HEK293T (cell line): ENCODE data around the gene HOXD10.

ENCODE experiments used
- CTCF ChIA-PET: fragments of 350-600 bp; formaldehyde crosslinking; extraction: SDS; loops from one replicate; lab custom pipeline; 2021; ENCODE audit warnings: antibody characterized with exemption, inconsistent platforms; lab: Yijun Ruan, JAX
- POLR2A ChIA-PET: fragments of 350-600 bp; formaldehyde crosslinking; extraction: SDS; loops from one replicate; lab custom pipeline; 2020; ENCODE audit warnings: antibody characterized with exemption, inconsistent platforms; lab: Yijun Ruan, JAX
- DNase-seq: peaks from one replicate; pipeline ENCODE4 v3.0.0; 2012; ENCODE audit warnings: mixed read lengths; ENCODE audit errors: extremely low spot score
- ARNT ChIP-seq: fragments of 450-650 bp; IDR thresholded peaks from 2 replicates; pipeline ENCODE4 v1.6.1; 2017; ENCODE audit warnings: mild to moderate bottlenecking
- BHLHE40 ChIP-seq: fragments of 450-650 bp; IDR thresholded peaks from 2 replicates; pipeline ENCODE4 v1.6.1; 2016; ENCODE audit warnings: mild to moderate bottlenecking, moderate library complexity, borderline replicate concordance
- CTBP1 ChIP-seq: fragments of 450-650 bp; IDR thresholded peaks from 2 replicates; pipeline ENCODE4 v1.6.1; 2016; ENCODE audit warnings: borderline replicate concordance
- ELF4 ChIP-seq: fragments of 450-650 bp; IDR thresholded peaks from 2 replicates; pipeline ENCODE4 v1.6.1; 2017; ENCODE audit warnings: antibody characterized with exemption
- FOXA1 ChIP-seq: fragments of 450-650 bp; IDR thresholded peaks from 2 replicates; pipeline ENCODE4 v1.6.1; 2016; ENCODE audit warnings: mild to moderate bottlenecking
- FOXK2 ChIP-seq: fragments of 450-650 bp; IDR thresholded peaks from 2 replicates; pipeline ENCODE4 v1.6.1; 2016; ENCODE audit warnings: mild to moderate bottlenecking
- FOXM1 ChIP-seq: fragments of 450-650 bp; IDR thresholded peaks from 2 replicates; pipeline ENCODE4 v1.6.1; 2017; ENCODE audit warnings: mild to moderate bottlenecking, borderline replicate concordance
- HDGF ChIP-seq: fragments of 450-650 bp; IDR thresholded peaks from 2 replicates; pipeline ENCODE4 v1.6.1; 2017; ENCODE audit warnings: antibody characterized with exemption, borderline replicate concordance
- L3MBTL2 ChIP-seq: fragments of 450-650 bp; conservative IDR thresholded peaks from 2 replicates; pipeline ENCODE4 v1.6.1; 2016; ENCODE audit warnings: mild to moderate bottlenecking
- LEF1 ChIP-seq: fragments of 450-650 bp; IDR thresholded peaks from 2 replicates; pipeline ENCODE4 v1.6.1; 2017; ENCODE audit warnings: mild to moderate bottlenecking, borderline replicate concordance
- NFRKB ChIP-seq: fragments of 450-650 bp; IDR thresholded peaks from 2 replicates; pipeline ENCODE4 v1.6.1; 2016; ENCODE audit warnings: mild to moderate bottlenecking, moderate library complexity
- SP1 ChIP-seq: fragments of 450-650 bp; IDR thresholded peaks from 2 replicates; pipeline ENCODE4 v1.6.1; 2017
- SUZ12 ChIP-seq: fragments of 450-650 bp; IDR thresholded peaks from 2 replicates; pipeline ENCODE4 v1.6.1; 2016; ENCODE audit warnings: mild to moderate bottlenecking
- TARDBP ChIP-seq: fragments of 450-650 bp; IDR thresholded peaks from 2 replicates; pipeline ENCODE4 v1.6.1; 2016
- ZNF384 ChIP-seq: fragments of 450-650 bp; IDR thresholded peaks from 2 replicates; pipeline ENCODE4 v1.6.1; 2016
- TF ChIP-seq, protein P1 (sequence below): fragments of 450-650 bp; IDR thresholded peaks from 2 replicates; pipeline ENCODE4 v1.6.1; 2016

The HOXD10 gene

DNA sequence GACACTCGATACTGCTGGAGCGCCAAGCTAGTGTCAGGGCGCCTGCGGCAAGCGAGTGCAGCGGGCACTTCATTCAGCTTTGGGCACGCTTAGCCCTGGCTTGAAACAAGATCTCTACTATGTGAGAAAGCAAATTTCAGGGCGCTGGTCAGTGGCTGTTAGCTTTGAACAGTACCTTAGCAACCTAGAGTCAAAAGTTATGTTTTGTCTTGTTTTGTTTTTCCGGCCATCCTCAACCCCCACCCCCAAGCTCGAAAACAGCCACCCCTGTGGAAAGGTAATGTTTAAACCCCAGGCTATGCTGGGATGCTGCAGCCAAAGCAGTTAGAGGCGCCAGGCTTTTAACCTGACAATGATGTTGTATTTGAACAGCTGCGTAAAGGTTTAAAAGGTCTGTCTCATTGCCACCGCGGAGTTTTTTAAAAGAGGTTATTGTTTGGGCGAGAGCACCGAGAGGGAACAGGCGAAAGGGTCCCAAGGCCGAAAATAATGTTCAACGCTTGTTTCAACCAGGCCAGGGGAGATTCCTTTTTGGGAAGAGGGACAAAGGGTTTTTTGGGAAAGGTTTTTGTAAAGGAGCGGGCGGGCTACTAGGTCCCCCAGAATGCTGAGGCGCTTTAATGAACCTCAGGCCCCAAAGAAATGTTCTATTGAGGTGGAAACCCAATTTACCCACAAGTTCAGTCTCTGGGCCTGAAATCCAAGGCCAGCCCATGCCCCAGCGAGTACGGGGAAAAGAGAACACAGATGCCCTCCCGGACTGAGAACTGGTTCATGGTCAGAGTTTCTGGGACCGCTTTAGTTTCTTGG is 2.3 kb upstream of the HOXD10 start:
- ChIA-PET POLR2A (interaction anchor here (1.0 kb wide), 1 partner anchor 16 kb away, joined by 3 read pairs; no protein-coding TSS in a partner anchor), CTCF (no interaction called here)
- TF ChIP-seq ZNF384 (no peak), NFRKB (no peak), CTBP1 (no peak), FOXA1 (no peak), LEF1 (no peak), FOXK2 (no peak), TARDBP (no peak), L3MBTL2 (no peak), SUZ12 (no peak), ELF4 (no peak), BHLHE40 (no peak), HDGF (no peak), SP1 (no peak), ARNT (no peak), FOXM1 (no peak)
- TF ChIP-seq, protein P1, sequence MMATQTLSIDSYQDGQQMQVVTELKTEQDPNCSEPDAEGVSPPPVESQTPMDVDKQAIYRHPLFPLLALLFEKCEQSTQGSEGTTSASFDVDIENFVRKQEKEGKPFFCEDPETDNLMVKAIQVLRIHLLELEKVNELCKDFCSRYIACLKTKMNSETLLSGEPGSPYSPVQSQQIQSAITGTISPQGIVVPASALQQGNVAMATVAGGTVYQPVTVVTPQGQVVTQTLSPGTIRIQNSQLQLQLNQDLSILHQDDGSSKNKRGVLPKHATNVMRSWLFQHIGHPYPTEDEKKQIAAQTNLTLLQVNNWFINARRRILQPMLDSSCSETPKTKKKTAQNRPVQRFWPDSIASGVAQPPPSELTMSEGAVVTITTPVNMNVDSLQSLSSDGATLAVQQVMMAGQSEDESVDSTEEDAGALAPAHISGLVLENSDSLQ = no peak
- DNase-seq = no peak

DNA sequence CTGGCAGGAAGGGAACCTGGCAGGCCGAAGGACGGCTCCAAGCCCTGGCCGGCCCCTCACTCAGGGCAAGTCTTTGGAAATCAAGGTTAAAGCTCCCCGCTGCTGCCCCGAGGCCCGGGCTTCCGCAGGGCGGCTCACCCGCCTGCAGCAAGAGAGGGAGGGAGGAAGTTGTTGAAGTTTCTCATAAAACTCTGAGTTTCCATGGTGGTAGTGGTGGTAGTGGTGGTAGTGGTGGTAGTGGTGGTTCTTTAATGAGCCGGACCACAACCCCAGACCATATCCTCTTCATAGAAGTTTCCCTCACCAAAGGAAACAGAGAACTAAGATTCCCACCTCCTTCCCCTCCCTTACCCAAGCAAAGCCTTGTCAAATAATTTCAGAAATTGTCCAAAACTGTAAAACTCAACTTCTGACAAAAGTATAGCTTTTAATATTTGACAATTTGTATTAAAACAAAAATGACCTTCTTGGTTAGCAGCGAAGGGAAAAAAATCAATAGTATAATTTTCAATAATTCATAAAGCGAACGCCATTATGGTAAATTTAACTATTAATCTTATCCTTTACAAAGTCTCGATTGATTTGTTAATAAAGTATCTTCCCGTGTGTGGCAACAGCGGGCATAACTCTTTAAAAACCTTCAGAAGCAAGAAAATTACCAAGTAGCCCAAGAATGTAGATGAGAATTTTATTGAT is 1.5 kb upstream of the HOXD10 start:
- DNase-seq = no peak
- ChIA-PET CTCF (no interaction called here), POLR2A (no interaction called here)
- no peak for TF ChIP-seq FOXM1
- no peak for TF ChIP-seq FOXA1
- TF ChIP-seq NFRKB = no peak
- no peak for TF ChIP-seq SUZ12
- TF ChIP-seq, protein P1 = no peak
- TF ChIP-seq L3MBTL2 = no peak
- TF ChIP-seq ELF4 = no peak
- TF ChIP-seq SP1 = no peak
- TF ChIP-seq LEF1 = no peak
- no peak for TF ChIP-seq BHLHE40
- TF ChIP-seq ZNF384 = no peak
- no peak for TF ChIP-seq FOXK2
- TF ChIP-seq ARNT = no peak
- TF ChIP-seq CTBP1 = no peak
- TF ChIP-seq HDGF = no peak
- TF ChIP-seq TARDBP = no peak

DNA sequence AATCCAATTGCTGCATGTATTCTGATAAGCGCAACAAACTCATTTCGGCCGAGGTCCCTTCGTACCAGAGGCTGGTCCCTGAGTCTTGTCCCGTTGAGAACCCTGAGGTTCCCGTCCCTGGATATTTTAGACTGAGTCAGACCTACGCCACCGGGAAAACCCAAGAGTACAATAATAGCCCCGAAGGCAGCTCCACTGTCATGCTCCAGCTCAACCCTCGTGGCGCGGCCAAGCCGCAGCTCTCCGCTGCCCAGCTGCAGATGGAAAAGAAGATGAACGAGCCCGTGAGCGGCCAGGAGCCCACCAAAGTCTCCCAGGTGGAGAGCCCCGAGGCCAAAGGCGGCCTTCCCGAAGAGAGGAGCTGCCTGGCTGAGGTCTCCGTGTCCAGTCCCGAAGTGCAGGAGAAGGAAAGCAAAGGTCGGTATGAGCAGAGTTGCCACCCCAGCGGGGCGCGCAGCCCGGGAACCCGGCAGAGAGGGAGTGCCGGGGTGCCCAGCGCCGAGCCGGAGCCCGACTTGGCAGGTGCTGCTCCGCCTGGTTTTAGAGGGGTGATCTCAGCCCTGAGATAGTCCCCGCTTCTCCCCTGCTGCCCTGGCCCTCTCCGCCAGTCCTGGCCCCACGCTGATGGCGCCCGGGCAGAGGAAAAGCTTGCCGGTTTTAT is 714 bp downstream of the HOXD10 start:
- CTCF ChIA-PET = interaction anchor here (1.0 kb wide), 1 partner anchor 10 kb away, joined by 3 read pairs; no protein-coding TSS in a partner anchor
- DNase-seq = no peak
- TF ChIP-seq ARNT = no peak
- TF ChIP-seq HDGF = no peak
- TF ChIP-seq SUZ12 = no peak
- no peak for TF ChIP-seq FOXK2
- no peak for TF ChIP-seq L3MBTL2
- no peak for TF ChIP-seq TARDBP
- no peak for TF ChIP-seq NFRKB
- TF ChIP-seq FOXA1 = no peak
- TF ChIP-seq FOXM1 = no peak
- no peak for TF ChIP-seq ELF4
- no peak for TF ChIP-seq LEF1
- TF ChIP-seq BHLHE40 = no peak
- TF ChIP-seq CTBP1 = no peak
- TF ChIP-seq ZNF384 = no peak
- TF ChIP-seq, protein P1 = no peak
- POLR2A ChIA-PET = no interaction called here

DNA sequence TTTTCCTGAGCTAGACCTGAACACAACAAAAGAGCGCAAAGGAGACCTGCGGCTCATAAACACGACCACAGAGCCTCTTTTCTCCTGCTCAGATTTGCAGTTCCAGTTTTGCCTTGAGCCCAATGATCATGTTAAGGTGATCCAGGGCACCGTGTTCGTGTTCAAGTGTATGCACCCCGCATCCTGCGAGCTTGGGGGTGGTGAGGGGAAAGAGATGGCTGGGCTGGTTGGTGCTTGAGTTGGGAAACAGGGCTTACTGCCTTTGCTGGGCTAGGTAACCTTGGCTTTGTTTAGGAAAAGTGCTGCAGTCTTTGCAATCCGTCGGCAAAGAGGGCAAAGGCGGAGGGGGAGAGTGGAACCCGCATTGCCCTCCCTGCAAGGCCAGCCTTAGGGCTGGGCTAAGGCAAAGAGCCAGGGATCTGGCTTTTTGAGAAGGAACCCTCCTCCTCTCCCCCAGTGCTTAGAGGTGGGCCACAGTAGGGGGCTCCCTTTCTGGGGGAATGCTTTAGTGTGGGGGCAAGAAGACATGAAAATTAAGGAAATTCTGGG is 1.3 kb downstream of the HOXD10 start:
- ChIA-PET POLR2A (no interaction called here), CTCF (interaction anchor here (1.0 kb wide), 1 partner anchor 9 kb away, joined by 3 read pairs; no protein-coding TSS in a partner anchor)
- TF ChIP-seq FOXM1 (no peak), ARNT (no peak)
- TF ChIP-seq, protein P1 = no peak
- no peak for DNase-seq
